COR-L47 (cell line): Measurements from ENCODE around the gene DNMT3B.
"Not testable (repeated sequence)": the region's sequence is repeated elsewhere in the genome, so short reads cannot be mapped to it uniquely, and the experiment has no call there.

ENCODE experiments used
- DNase-seq: peaks from one replicate; lab custom pipeline; 2025; lab: John Stamatoyannopoulos, UW

Gene DNMT3B

DNA sequence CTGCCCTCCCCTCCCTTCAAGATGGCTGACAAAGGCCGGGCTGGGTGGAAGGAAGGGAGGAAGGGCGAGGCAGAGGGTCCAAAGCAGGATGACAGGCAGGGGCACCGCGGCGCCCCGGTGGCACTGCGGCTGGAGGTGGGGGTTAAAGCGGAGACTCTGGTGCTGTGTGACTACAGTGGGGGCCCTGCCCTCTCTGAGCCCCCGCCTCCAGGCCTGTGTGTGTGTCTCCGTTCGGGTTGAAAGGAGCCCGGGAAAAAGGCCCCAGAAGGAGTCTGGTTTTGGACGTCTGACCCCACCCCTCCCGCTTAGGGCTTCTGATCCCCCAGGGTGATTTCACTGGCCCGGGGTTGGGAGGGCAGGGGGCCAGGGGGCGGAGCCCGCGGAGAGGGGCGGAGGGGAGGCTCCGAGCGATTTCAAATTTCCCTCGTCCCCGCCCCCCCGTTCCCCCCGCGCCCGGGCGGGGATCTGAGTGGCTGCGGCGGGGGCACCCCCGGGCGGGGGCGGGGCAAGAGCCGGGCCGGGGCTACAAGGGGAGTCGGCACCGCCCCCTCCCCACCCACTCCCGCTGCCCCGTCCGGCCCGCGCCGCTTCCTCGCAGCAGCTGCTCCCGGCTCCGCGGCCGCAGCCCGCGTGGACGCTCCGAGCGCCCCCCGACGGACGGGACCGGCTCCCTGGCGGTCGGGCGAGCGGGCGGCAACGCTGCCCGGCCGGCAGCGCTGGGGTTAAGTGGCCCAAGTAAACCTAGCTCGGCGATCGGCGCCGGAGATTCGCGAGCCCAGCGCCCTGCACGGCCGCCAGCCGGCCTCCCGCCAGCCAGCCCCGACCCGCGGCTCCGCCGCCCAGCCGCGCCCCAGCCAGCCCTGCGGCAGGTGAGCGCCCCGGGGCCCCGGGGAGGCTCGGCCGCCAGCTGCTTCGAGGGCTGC, at the start of gene DNMT3B:
Gene DNMT3B (plus strand): TSS at position 555 of the 923 bp plus-strand sequence. CDS start 17,939 bp downstream, outside the sequence.
- peak; percentile 81 for DNase-seq

DNA sequence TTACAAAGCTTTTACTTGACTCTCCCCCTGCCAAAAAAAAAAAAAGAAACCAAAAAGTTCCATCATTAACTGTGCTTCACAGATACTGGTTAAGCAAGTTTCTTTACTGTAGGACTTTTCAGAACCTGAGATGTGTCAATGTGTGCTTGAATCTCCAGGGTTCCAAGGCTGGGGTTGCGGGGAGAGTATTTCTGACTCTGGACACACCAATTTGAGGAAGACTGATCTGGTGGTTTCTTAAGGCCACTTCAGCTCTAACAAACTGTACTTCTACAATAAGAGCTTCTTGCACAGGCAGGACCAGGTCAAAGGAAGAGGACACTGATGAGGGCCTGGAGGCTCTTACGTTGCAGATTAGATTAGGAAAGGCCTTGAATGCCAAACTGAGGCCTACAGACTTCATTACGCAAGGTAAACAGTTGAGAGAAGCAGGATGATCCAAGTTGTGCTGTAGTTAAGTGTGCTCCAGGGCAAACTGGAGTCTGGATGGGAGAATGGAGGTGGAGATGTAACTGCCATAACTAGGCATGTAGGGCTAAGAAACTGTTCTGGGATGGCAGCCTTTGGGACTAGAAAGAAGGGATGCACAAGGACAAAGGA, 43.3 kb upstream of the DNMT3B start:
- DNase-seq, result no peak

DNA sequence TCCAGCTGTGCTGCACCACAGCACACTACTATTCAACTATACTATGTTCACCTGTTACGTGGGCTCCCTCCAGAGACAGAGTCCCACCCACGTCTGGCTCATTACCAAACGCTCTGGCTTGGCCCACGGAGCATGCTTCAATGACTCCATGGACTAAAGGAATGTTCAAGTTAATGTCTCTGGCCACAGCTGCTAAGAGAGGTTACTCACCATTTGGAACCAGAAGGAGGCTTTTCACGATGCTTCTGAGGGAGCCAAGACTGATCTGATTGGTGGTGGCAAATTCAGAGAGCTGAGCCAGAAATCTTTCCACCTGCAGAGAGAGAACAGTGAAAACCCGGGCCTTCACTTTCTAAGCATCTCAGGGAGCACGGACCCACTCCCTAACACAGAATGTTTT, 34.5 kb upstream of the DNMT3B start:
- DNase-seq, result no peak

DNA sequence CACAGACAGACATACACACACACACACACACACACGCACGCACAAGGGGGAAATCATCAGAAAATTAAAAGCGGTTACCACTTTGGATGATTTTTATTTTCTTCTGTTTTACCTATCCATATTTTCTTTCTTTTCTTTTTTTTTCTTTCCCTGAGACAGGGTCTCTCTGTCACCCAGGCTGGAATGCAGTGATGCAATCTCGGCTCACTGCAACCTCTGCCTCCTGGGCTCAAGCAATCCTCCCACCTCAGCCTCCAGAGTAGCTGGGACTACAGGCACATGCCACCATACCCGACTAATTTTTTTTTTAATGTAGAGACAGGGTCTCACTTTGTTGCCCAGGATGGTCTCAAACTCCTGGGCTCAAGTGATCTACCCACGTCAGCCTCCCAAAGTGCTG, 33.8 kb upstream of the DNMT3B start:
- DNase-seq, result not testable (repeated sequence)

DNA sequence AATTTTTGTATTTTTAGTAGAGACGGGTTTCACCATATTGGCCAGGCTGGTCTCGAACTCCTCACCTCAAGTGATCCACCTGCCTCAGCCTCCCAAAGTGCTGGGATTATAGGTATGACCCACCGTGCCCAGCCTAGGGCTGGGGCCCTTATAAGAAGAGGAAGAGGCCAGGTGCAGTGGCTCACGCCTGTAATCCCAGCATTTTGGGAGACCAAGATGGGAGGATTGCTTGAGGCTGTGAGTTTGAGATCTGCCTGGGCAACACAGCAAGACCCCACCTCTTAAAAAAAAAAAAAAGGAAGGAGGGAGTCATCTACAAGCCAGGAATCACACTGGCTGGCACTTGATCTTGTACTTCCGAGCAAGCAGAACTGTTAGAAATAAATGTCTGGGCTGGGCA, 32.9 kb upstream of the DNMT3B start:
- not testable (repeated sequence) for DNase-seq

DNA sequence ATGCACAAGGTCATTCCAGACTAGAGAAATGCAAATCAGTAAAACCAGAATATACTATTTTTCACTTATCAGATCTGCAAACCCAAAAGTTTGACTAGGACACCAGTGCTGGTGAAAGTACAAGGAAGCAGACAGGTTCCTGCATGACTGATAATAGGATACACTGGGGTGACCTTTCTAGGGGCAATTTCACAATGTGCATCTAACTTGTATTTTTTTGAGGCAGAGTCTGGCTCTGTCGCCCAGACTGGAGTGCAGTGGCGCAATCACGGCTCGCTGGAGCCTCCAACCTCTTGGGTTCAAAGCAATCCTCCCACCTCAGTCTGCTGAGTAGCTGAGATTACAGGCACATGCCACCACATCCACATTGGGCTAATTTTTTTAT, 30.3 kb upstream of the DNMT3B start:
- no peak for DNase-seq

DNA sequence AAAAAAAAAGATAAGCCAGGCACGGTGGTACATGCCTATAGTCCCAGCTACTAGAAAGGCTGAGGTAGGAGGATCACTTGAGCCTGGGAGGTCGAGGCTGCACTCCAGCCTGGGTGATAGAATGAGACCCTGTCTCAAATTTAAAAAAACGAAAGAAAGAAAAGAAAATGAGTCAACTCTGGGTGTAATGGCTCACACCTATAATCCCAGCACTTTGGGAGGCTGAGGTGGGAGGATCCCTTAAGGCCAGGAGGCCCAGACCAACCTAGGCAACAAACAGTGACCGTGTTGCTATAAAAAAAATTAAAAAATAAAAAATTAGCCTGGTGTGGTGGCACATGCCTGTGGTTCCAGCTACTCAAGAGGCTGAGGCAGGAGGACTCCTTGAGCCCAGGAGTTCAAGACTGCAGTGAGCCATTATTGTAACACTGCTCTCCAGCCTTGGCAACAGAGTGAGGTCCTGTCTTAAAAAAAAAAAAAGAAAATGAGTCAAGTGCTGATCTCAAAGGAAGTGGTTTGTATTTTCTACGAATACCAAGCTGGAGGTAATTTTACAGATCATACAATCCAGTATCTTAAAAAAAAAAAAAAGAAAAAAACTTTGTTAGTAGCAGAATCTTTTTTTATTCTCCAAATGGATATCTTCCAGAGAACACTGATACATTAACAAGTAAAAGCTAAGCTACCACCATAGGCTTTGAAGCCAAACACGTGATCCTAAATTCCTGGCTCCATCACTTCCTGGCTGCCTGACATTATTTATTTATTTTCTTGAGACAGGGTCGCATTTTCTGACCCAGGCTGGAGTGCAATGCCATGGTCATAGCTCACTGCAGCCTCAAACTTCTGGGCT, 24.6 kb upstream of the DNMT3B start:
- DNase-seq, result no peak

DNA sequence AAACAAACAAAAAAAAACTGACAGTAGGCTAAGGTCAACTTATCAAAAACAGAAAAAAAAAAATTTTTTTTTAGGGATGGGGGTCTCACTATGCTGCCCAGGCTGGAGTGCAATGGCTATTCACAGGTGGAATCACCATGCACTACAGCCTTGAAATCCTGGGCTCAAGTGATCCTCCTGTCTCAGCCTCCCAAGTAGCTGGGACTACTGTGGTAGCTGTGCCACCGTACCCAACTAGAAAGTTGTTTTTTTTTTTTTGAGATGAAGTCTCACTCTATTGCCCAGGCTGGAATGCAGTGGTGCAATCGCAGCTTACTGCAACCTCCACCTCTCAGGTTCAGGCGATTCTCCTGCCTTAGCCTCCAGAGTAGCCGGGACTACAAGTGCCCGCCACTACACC, 21.0 kb upstream of the DNMT3B start:
- no peak for DNase-seq

DNA sequence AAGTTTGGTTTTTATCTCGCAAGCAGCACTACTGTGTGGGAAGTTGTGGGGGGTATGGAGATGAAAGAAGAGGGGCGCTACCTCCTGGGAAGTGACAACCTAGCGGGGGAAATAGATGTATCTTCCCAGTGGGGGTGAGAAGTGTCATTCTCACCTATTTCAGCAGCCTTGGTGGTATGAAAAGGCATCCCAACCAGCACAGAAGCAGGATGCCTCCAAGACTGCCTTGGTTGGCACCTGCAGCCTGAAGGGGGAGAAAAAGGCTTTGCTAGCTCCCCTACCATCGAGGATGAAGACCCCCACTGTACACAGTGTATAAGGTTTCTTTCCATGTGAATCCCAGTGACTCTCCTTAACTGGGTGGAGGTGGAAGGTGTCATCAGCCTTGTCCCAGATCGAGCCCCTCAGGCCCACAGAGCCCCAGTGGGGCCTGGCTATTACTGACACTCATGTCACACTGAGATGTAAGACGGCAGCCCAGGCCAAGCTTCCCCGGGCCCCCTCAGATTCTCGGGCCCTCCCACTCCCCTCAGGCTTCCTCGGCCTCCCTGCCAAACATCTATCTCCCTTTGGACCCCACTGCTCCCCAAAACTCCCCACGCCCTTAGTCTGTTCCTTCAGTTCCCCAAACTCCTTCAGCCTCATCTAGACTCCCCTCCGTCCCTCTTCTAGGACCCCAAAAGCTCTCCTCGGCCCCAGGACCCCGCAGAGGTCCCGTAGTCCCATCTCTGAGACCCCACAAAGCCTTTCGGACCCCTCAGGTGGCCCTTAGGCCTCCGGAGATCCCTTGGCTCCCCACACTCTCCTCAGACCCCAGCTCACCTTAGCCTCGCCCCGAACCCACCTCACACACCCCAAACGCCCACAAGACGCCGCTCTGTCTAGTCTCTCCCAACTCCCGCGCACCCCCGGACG, 19.6 kb upstream of the DNMT3B start:
- DNase-seq, result no peak

DNA sequence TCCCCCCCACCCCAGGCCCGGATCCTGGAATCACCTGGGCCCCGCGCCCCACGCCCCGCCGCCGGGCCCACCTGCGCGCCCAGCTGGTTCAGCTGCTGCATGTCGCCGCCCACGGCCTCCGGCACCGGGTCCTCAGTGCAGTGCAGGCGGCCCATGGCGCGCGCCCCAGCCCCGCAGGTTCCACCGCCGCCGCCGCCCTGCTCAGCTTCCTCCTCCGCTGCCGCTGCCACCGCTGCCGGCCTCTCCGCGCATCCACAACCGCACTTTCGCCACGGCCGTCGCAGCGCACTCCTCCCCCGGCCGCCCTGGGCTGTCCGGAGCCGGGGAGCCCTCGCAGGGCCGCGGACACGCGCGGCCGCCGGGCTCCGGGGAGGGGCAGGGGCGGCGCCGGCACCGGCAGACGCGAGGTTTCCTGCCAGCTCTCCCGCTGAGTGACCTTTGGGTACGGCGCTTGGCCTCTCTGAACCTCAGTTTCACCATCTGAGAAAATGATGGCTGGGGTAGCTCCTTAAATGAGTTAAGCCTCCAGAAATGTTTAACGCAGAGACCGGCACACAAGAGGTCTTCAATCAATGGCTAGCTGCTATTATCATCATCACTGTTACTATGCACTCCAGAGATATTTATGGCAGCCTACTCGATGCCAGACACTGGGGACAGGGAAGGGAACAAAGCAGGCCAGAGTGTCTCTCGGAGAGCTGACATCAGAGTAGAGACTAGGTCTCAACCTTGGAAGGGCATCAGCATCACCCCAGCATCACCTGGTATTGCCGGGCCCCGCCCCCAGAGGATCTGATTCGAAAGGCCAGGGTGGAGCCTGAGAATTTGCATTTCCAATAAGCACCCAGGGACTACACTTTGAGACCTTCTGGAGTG, 18.7 kb upstream of the DNMT3B start, which contains the start of gene COMMD7:
Gene COMMD7 (minus strand): TSS at position 231 of the 876 bp plus-strand sequence. CDS start 76 bp downstream, at position 155.
- DNase-seq, result no peak

DNA sequence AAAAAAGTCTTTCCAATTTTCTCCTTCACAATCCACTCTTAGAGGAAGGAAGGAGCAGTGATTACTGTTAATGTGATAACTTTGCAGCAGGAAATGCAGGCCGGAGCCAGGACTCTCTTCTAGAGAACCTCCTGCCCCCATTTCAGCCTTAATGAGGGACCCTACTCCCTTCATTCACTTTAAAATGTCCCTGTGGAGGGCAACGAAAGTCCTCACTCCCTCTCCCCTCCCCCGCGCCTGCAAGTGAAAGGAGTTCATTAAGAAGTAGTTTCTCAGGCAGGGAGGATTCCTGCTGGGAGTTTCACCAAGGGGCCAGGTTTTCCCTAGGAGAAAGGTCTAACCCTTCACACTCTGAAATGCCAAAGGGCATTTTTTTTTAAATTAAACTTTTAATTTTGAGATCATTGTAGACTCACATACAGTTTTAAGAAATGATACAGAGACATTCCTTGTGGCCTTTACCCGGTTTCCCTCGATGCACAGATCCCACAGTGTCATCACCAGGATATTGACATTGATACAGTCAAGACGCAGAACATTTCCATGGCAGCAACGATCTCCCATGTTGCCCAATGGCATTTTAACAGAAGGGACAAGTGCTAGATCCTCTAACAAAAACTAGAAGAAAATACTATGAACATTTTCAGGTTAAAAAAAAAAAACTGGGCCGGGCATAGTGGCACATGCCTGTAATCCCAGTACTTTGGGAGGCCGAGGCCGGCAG, 12.1 kb upstream of the DNMT3B start:
- DNase-seq, result no peak

DNA sequence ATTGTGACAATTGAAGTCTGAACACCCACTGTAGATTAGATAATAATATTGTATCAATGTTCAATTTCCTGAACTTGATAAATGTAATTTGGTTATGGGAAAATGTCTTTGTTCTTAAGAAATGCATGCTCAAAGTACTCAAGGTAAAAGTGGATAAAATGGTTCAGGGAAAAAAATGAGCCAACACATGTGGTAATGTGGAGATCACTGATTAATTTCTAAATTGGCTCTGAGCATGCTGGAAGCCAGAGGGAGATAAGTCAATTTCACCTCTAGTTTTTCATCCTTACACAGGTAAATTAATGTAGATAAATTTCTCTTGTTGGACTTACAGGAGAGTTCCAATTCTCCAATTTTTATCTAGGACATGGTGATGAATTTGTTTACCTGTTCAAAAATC, 10.9 kb upstream of the DNMT3B start:
- DNase-seq, result no peak

DNA sequence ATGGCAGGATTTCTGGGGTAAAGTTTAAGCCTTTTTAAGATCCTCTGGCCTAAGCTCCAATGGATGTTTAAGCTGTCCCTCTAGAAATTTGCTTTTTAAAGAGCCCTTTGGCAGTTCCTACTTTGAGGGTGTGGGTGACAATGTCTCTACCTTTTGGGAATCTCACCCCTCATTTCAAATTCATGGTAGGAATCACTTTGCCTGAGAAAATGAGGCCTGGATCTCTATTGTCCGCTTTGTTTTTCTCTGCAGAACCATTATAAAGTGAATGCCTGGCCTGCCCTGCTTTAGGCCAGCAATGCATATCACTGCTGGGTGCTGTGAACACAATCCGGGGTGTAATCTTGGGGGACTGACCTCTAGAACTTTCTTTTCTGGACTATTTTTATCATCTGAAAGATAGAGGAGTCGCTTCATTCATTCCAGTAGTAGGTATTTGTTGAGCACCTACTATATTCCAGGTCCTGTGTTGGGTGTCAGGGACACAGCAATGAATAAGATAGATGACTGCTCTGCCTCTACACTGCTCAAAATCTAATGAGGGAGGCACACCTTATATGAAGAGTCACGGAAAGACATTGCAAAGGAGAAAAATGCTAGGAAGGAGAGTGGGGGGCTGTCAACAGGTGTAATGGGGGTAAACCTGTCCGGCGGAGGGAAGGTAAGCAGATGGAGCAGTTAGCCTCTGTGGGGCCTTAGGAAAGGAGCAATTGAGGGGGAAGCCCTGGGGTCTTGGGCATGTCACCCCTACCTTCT, 10.3 kb upstream of the DNMT3B start:
- no peak for DNase-seq

DNA sequence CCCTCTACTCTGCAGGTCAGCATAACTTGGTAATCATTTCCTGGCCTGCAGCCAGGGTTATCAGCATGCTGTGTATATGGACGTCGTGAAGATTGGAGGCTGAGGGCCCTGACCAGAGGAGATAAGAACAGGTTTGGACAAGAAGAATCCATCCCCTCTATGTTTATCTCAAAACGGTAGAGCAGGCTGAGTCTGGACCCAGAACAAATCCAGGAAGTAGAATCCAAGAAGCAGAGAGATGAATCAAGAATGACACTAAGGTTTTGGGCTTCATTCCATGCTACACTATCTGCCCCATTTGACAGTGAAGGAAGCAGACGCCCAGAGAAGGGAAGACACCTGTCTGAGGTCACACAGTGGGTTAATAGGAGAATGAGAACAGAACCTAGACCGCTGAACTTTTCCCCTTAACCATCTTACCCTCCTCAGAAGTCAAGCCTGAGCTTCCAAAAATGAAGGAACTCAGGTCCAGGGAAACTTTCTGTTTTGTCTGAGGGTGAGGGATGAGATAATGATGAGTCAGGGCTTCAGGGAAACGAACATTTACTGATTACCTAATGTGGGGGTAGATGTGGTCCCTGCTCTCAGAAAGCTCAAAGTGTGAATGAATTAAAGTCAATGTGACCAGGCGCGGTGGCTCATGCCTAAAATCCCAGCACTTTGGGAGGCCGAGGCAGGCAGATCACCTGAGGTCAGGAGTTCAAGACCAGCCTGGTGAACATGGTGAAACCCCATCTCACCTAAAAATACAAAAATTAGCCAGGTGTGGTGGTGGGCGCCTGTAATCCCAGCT, 9.5 kb upstream of the DNMT3B start:
- no peak for DNase-seq

DNA sequence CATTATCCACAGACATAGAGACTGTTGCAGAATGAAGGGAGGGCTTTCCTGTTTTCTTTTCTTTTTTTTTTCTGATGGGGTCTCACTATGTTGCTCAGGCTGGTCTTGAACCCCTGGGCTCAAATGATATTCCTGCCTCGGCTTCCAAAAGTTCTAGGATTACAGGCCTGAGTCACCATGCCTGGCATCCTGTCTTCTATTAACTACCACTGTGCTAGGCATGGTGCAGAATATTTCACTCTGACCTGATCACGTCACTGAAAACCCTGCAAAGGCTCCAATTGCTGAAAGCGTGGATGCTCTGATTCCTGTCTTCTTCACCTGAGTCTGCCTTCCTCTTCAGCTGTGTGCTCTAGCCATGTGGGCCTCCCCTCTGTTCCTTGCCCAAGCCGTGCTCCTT, 8.5 kb upstream of the DNMT3B start:
- no peak for DNase-seq

DNA sequence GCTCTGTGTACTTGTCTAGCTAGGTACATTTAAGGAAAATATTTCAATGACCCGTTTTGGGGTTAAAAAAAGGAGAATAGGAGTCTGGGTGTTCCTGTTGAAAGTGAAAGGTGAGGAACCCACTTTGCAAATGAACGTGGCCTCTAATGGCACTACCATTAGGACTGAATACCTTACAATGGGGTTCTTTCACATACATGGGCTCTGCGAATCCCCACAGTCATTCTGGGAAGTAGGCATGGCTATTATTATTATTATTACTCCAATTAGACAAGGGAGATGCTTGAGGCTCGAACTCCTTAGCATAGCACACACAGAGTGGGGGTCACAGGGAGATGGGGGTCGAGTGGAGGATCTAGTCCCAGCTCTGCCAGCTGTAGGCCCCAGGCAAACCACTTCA, 6.0 kb upstream of the DNMT3B start:
- DNase-seq, result no peak

DNA sequence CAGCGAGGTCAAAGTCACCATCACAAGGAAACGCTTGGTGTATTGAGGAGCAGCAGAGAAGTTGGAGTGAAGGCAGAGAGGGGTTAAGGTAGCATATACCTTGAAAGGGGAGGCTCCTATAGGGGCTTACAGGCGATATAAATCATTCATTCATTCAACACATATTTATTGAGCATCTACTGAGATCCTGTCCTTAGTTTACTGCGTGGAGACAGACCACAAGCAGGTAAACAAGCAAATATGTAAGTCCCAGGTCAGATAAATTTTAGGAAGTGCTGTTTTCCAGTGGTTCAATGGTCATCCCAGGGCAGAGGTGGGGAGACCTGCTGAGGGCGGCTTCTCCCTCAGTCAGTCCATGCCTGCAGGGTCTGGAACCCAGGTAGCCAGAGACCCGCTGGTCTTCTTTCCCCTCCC, 761 bp upstream of the DNMT3B start:
- no peak for DNase-seq

DNA sequence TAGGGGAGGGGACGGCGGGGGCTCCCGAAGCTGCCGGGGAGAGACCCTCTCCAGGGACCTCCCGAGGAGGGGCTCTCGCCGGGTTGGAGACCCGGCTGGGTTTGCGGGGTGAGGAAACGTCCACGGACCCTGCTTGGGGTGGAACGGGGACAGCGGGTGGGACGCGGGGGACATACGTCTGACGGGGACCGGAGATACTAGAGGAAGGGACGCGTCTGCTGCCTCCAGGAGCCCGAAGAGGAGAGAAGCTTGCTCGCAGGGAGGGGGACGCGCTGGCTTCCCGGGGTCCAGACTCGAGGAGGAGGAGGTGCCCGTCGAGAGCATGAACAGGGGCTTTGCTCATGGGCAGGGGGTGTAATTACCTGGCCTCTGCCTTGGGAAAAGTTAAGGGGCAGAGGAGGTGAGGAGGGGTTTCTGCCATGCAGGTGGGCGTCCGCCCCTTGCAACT, 593 bp downstream of the DNMT3B start:
- DNase-seq, result no peak
